Activated CD4-positive, CD25-positive, alpha-beta regulatory T cell treated with anti-CD3 and anti-CD28 coated beads, Interleukin-2, amount 50 U/mL, for 72 hours (primary cell): Measurements from ENCODE around the gene TAB2.

Experiments used
- DNase-seq: peaks from one replicate; pipeline ENCODE4 v3.0.0; 2021

TAB2 gene

GRCh38 chr6:149313070-149313469, 4.4 kb upstream of the TAB2 start:
- no peak for DNase-seq

DNA sequence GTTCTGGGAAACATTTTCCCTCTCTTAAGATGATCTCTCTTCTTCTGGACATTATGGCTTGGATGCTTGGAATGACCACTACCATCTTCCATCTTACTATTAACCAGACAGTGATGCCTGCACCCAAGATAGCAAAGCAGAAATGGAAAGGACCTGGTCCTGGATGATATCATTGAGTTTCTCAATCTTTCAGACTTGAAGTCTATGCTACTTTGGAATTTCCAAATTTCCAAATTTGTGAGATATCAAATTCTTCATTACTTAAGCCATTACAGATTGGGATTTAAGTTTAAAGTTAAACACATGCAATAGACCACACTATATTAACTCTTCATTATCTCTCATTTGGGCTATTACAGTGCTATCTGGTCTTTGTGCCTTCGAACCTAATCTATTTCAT, 3.7 kb upstream of the TAB2 start:
- DNase-seq: no peak

DNA sequence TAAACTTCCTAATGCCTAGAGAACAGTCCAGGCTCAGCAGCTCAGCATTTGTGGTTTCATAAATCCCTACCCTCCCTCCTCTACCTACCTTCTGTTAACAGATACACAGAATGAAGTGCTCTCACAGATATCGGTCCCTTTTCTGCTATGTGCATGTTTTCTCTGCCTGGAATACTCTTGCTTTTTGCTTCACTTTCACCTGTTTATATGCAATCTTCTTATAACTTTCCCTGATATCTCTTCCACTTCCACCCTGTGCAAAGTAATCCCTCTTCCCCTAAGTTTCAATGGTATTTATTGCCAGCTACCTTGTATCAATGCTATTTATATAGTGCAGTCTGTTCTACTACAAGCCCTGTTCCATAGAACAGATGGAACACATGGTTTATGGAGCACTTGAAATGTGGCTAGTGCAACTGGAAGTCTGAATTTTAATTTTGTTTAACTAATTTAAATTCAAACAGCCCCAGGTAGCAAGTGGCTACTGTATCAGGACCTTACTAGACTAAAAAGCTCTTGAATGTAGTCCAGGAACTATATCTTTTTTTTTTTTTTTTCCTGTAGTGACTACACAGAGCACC, 3.1 kb upstream of the TAB2 start:
- DNase-seq: no peak

GRCh38 chr6:149316108-149316727, 1.3 kb upstream of the TAB2 start:
- no peak for DNase-seq

GRCh38 chr6:149316740-149317643, 520 bp upstream of the TAB2 start:
- peak; percentile 87 for DNase-seq

DNA sequence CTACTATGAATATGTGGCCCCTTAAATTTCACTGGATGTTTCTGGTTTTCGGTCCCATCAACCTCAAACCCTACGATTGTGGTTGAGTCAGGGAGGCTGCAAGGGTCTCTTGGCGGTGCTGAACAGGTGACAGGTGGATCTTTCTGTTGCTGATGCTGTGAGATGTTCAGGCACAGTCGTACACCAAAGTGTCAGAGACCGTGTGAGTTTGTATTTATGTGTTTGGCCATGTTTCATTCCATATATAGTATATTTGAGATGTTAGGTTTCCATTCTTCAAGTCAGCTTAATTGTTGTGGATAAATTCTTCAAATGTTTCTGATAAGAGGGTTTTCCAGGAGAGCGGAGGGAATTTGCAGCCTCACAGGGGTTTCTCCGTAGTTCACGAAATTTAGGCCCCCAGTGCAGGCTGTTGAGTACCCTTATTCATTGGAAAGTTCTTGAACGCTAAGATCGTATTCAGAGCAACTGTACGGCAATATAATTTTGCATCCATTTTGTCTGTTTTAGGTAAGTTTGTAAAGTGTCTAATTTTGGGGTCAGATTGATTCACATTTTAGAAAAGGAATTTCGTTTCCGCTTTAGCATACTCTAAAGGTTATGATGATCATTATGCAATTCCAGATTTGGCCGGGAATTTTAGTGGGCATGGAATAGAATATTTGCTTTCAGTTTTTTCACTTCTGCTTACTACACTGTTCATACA, 1.2 kb downstream of the TAB2 start:
- peak; percentile 58 for DNase-seq

- DNase-seq: no peak
These were observed 1.9 kb downstream of the TAB2 start for GRCh38 chr6:149319422-149319821.

- peak; percentile 53 for DNase-seq
These were observed 2.5 kb downstream of the TAB2 start for GRCh38 chr6:149320016-149320415.

DNA sequence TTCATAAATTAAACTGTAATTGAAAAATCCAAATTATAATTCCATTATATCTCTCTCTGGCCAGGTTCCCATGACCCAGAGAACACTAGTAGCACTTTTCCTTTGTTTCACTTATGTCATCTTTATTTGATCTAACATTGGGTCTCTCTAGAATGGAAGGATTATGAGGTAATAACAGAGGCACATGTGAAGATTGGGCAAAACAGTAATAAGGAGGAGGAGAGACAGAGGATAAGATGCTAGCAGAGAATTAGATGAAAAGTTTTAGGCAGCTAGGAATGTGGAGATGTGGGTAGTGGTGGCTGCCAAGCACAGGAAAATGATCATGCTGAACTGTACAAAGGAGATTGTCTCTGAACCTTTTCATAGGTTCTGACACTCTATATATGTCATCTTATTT, 3.3 kb downstream of the TAB2 start:
- no peak for DNase-seq

- DNase-seq: no peak
These were observed 5.8 kb downstream of the TAB2 start for GRCh38 chr6:149323353-149323752.

DNA sequence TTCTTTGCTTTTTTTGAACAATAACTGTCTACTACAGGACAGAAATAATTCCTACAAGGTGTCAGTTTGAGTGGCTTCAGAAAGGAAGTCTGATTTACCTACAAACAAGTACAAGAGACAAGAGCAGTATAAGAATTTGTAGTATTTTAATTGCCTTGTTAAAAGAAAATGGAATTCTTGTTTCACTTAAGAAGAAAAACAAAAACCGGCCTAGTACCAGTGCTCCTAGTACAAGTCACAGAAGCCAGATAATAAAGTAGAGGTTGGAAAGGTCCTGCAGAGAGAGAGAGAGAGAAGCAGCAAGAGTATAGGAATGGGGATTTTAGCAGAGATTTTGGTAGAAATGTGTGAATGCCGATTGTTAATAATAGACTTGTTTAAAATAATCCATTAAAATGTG, 6.4 kb downstream of the TAB2 start:
- no peak for DNase-seq

DNA sequence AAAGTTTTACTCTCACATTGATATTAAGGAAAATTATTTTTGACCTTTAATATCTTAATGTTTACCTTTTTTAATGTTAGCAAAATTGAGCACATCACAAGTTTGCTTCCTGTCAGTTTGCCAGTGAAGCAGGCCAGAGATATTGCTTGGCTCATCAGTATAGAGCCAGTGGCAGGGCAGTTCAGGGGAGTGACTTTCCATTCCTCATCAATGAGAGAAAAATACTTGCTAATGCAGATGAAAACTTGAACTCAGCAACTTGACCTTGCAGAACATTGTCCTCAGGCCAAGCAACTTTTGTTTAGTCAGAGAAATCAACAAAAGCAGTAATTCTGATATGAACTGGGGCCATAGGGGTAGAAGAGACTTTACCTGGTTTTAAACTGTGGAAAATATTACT, 6.9 kb downstream of the TAB2 start:
- DNase-seq: no peak

DNA sequence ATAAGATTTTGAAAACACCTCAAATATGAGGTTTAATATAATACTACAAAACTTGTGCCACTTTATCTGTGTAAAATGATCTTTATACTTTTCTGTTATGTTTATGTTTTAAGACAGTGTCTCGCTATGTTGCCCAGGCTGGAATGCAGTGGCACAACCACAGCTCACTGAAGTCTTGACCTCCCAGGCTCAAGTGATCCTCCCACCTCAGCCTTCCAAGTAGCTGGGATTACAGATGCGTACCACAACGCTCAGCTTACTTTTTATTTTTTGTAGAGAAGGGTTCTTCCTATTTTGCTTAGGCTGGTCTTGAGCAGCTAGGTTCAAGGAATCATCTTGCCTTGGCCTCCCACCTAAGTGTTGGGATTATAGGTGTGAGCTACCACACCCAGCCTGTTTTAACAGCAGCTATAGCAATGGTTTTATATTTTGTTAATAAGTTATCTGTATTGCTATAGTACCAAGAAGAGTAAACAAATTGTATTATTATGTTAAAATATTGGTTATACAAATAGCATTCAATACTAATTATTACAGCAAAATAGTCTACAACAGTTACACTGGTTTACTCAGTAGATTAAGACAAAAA, 8.2 kb downstream of the TAB2 start:
- DNase-seq: no peak

GRCh38 chr6:149327638-149328037, 10.1 kb downstream of the TAB2 start:
- DNase-seq: no peak

GRCh38 chr6:149328083-149328482, 10.6 kb downstream of the TAB2 start:
- no peak for DNase-seq

- DNase-seq: no peak
These were observed 12.0 kb downstream of the TAB2 start for GRCh38 chr6:149329529-149329928.

DNA sequence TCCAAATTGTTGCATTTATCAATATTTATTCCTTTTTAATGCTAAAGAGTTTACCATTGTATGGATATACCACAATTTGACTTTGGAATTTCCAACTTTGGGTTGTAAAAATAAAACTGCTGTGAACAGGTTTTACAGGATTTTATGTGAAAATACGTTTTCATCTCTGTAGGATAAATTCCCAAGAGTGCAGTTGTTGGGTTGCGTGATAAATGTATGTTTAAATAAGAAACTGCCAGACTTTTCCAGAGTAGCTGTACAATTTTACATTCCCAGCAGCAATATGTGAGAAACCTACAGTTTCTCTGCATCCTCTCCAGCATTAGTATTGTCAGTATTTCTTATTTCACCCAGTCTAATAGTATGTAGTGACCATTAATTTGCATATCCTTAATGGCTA, 12.6 kb downstream of the TAB2 start:
- no peak for DNase-seq

DNA sequence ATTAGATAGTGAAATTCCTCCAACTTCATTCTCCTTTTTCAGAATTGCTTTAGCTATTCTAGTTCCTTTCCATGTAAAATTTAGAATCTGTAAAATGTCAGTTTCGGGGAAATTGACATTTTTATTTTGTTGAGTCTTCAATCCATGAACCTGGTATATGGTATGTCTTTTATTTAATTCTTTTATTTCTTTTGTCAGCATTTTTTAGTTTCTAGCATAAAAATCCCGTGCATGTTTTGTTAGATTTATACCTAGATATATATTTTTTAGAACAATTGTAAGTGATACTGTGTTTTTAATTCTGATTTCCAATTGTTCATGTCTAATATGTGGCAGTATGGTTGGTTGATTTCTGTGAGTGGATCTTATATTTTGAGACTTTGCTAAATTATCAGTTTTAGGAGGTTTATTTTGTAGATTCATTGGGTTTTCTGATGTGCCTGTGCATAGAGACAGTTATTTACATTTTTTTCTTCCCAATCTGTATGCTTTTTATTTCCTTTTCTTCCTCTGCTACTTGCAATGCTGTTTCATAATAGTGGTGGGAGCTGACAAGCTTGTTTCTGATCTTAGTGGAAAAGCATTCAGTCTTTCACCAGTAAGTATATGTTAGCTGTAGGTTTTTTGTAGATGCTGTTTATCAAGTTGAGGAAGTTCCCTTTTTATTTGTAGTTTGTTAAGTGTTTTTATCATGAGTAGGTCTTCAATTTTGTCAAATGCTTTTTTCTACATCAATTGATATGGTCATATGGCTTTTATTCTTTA, 13.7 kb downstream of the TAB2 start:
- no peak for DNase-seq

DNA sequence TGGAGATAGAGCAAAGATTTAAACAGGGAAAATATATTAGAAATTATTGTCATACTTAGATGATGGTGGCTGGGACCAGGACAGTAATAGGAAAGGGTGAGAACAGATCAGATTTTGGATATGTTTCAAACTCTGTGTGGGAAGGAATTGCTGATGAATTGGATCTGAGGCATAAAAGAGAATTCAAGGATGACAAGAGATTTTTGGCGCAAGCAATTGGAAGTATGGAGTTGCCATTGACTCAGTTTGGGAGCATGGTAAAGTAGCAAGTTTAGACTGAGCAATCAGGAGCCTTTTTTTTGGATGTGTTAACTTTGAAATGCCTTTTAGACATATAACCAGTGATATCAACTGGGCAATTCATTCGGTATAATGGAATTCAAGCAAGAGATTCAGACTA, 14.4 kb downstream of the TAB2 start:
- no peak for DNase-seq

DNA sequence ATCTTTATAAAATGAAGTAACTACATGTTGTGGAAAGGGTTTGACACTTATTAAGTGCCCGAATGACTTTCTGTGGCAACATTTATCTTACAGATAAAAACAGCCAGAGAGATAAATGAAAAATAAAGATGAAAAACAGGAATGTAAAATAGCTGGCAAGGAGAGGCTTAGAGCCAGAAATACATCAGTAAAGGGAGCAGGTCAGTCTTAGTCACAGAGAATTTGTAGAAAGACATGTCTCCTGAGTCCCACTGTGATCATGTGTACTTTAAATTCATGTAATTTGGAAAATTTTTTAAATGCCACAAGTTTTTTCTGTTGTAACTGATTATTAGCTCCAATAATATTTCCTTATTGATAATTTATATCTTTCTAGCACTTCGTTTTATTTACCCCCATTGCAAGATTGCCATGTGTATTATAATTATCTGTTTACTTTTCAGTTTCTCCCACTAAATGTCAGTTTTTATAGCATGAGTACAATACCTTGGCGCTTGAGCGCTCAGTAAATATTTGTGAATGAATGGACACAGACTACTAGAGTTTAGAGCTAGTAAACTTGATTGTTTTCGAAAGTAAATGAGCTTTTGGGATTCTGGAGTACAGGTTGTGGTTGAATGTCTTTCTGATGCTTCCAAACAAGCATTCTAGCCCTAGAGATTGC, 15.2 kb downstream of the TAB2 start:
- DNase-seq: no peak

DNA sequence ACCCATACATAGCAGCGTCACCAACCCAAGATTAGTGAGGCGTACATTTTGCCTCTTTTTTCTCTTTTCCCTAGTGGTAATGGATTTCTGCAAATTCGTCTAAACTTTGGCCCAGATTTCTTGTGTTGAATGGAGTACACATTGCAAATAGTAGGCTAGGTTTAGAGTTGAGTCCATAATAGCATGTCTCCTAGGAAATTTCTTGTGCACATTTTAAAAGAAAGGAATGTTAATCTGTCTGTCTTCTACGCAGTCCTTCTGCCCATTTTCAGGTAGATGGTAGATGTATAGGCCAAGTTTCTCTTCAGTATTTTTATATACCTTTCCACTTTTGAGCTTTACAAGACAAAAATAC, 15.7 kb downstream of the TAB2 start:
- no peak for DNase-seq

DNA sequence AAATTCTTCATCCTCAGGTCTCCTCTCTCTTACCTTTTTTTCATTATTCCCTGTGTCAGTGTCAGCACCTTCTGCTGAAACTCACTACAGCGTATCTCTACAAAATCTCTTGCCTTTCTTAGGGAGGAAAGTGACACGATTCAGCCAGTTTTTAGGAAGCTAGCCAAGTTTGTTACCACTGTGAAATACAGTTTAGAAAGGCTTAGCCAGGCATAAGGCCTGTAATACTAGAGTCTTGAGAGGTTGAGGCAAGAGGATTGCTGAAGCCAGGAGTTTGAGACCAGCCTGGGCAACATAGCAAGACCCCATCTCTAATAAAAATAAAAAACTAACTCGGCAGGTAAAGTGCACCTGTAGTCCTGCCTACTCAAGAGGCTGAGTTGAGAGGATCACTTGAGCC, 16.7 kb downstream of the TAB2 start:
- DNase-seq: no peak
